ENCODE results near the gene AVPR2. TPM values are rescaled to one million over a fixed set of nuclear protein-coding genes. Genes with fewer than 3 reads are reported as not detected.

AVPR2 gene
- total and polyA plus RNA-seq, 10 of the 15 experiments (the other 5 are each of a cell fraction or from before 2014, with no cell fraction given), result 0.12 to 0.37 TPM; not detected in 8

GRCh38 chrX:153917869-153918268, 13.4 kb downstream of the AVPR2 start (continued):
- TF ChIP-seq IKZF1 (conservative IDR thresholded peaks at IDR 0.05), result no peak
- no peak for TF ChIP-seq NKRF (conservative IDR thresholded peaks at IDR 0.05)
- no peak for TF ChIP-seq SKIL (IDR thresholded peaks at IDR 0.05; ENCODE audit: low read depth, poor library complexity, severe bottlenecking)
- no peak for TF ChIP-seq PML (IDR thresholded peaks at IDR 0.05; ENCODE audit: low read length)
- no peak for TF ChIP-seq HDGF (IDR thresholded peaks at IDR 0.05)

- Histone ChIP-seq H3K27me3 (replicated peaks in 1 of 2; ENCODE audit: control insufficient read depth in 2 of 2, insufficient read depth in 2 of 2, low read length in 1 of 2) (0 out of 4 replicates have a peak, but pooled peaks cover 0 to 1% of the 10 kb centered on the region in 2 experiments), H3K4me1 (ENCODE audit: control insufficient read depth, insufficient read depth, low read length) (peaks cover 7% of the 10 kb centered on the region; the same call in 1 of the 2 replicates), H3K36me3 (ENCODE audit: control insufficient read depth in 2 of 2, insufficient read depth in 2 of 2, low read length in 1 of 2) (peaks cover 0 to 3% of the 10 kb centered on the region in 2 experiments; a peak in 1 of 4 replicates), H3K9me3 (replicated peaks; ENCODE audit: control insufficient read depth, insufficient read depth, low read length) (no peaks in the 10 kb centered on the region), H3K27ac (ENCODE audit: control insufficient read depth, insufficient read depth) (no peak overlapping the region), H2AFZ (ENCODE audit: control insufficient read depth, low read depth, low read length) (no peak overlapping the region), H3K9ac (ENCODE audit: control insufficient read depth, insufficient read depth, low read length) (no peak overlapping the region), H4K20me1 (ENCODE audit: control insufficient read depth, insufficient read depth) (no peaks in the 10 kb centered on the region), H3K79me2 (ENCODE audit: control insufficient read depth, insufficient read depth, low read length) (peaks cover 15% of the 10 kb centered on the region), H3K4me3 (no peak overlapping the region), H3K4me2 (ENCODE audit: control insufficient read depth, insufficient read depth) (no peak overlapping the region)
- DNase-seq (ENCODE audit: low read depth, low spot score) (no peak), ATAC-seq (no peak), FAIRE-seq (no peak)
- CTCF ChIA-PET, result no interaction called here
- no TSS peak for BruUV-seq (replicated peaks)
- WGBS (ENCODE audit: insufficient coverage, insufficient replicate concordance, low lambda C conversion rate, missing lambda C conversion rate), result 88% methylated on average over 13 of the region's 13 CpGs
- POLR2A ChIA-PET, result no interaction called here
- SMC1A ChIA-PET (ENCODE audit: uncharacterized antibody, unreplicated experiment), result interaction anchor here (0.8 kb wide), 1 partner anchor 121 kb away, joined by 3 read pairs; no protein-coding TSS in a partner anchor
- intact Hi-C loops (cut with micrococcal nuclease; ENCODE audit: unreplicated experiment), result no loop called here
- in situ Hi-C loops (cut with MboI), result no loop called here
- TF ChIP-seq SMARCA5 (IDR thresholded peaks at IDR 0.05) (no peak), SMC3 (IDR thresholded peaks at IDR 0.05; ENCODE audit: borderline replicate concordance, low read length) (no peak), SP1 (IDR thresholded peaks at IDR 0.05; ENCODE audit: low read depth, low read length) (no peak), NR2C2 (IDR thresholded peaks at IDR 0.05; ENCODE audit: borderline replicate concordance, control insufficient read depth, insufficient read length, low read depth) (no peak), NBN (IDR thresholded peaks at IDR 0.05) (no peak), NFXL1 (IDR thresholded peaks at IDR 0.05; ENCODE audit: borderline replicate concordance) (no peak), NKRF (conservative IDR thresholded peaks at IDR 0.05) (no peak), ZNF687 (IDR thresholded peaks at IDR 0.05) (no peak)
- RAD21 ChIA-PET (ENCODE audit: unreplicated experiment), result no interaction called here
Measured at GRCh38 chrX:153919281-153919680, 14.8 kb downstream of the AVPR2 start.
